HG03280 (cell line): ENCODE data around the gene CPLX1.
"Not testable (repeated sequence)": the region's sequence is repeated elsewhere in the genome, so short reads cannot be mapped to it uniquely, and the experiment has no call there.

Source experiments
- ATAC-seq: cut with Tn5 transposase; IDR thresholded peaks from one replicate; pipeline ENCODE4 v1.9.1; 2021; ENCODE audit warnings: mild to moderate bottlenecking, moderate library complexity; ENCODE audit not compliant: unreplicated experiment

CPLX1 gene

DNA sequence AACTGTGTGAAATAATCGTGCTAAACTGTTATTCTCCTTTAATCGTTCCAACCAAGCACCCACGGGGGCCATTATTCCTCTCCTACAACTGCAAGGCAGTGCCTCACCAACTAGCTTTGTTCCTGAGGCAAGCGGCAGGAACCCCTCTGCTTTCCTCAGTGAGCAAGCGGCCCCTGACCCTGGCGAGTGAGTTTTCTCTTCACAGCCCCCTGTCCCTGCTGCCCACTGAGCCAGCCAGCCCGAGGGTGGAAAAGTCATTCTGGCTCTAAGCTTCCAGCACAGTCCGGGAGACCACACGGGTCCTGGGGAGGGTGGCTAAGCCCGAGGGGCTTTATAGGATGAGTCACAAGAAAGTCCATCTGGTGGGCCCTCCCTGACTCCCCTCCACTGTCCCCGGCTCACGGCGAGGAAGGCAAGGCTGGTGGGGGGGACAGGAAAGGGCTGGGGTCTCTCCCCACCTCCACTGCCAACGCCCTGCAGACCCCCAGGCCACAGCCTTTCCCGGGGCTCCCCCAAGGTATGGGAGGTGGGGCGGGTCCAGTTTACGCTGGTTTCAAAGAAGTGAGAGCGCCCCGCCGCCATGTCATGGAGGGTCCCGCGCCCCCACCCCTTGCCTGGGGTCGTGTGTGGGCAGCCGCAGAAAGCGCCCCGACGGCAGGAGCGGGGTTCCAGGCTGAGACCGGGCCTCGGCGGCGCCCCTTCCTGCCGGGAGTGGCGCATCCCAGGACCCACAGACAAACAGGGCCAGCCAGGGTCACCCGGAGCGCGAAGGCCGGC lies 45.0 kb downstream of the CPLX1 start:
- no peak for ATAC-seq

DNA sequence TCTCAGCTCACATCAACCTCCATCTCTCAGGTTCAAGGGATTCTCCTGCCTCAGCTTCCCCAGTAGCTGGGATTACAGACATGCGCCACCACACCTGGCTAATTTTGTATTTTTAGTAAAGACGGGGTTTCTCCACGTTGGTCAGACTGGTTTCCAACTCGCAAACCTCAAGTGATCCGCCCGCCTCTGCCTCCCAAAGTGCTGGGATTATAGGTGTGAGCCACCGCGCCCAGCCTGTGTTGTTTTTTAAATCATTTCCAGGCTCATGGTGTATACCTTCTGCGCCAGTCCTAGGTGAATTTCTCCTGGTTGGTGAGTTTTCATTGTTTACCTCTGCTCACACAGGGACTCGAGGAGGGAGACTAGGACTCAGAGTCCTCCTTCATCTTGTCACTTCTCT lies 45.7 kb downstream of the CPLX1 start:
- not testable (repeated sequence) for ATAC-seq

DNA sequence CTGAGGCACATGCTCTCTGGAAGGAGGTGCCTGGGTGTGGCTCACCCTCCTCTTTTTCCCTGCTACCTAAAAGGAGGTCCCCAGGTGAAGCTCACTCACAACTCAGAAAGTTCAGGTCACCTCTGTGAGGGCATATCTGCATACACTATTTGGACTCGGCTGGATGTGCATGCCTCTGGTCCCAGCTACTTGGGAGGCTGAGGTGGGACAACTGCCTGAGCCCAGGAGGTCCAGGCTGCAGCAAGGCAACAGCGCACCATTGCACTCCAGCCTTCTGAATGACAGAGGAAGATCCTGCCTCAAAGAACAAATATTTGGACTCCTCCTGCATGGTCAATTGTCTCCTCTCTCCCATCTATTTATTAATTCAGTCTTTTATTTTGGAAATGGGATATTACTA lies 46.4 kb downstream of the CPLX1 start:
- no peak for ATAC-seq

DNA sequence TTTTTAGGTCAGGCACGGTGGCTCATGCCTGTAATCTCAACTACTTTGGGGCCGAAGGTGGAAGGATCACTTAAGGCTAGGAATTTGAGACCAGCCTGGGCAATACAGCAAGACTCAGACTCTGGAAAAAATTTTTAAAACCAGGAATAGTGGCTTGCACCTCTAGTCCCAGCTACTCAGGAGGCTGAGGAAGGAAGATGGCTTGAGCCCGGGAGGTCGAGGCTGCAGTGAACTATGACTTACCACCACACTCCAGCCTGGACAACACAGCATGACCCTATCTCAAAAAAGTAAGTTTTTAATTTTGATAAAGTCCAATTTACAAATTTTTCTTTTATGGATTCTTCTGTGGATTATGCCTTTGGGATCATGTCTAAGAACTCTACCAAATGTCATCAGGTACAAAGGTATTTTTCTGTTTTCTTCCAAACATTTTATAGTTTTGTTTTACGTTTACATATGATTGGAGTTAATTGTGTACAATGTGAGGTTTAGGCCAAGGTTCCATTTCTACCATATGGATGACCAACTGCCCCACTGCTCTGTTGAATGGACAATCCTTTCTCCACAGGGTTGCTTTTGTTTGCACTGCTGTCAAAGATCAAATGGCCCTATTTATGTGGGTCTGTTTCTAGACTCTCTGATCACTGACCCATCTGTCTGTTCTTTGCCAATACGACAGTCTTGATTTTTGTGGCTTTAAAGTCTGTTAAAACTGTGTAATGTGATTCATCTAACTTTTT lies 48.2 kb downstream of the CPLX1 start:
- ATAC-seq: no peak

DNA sequence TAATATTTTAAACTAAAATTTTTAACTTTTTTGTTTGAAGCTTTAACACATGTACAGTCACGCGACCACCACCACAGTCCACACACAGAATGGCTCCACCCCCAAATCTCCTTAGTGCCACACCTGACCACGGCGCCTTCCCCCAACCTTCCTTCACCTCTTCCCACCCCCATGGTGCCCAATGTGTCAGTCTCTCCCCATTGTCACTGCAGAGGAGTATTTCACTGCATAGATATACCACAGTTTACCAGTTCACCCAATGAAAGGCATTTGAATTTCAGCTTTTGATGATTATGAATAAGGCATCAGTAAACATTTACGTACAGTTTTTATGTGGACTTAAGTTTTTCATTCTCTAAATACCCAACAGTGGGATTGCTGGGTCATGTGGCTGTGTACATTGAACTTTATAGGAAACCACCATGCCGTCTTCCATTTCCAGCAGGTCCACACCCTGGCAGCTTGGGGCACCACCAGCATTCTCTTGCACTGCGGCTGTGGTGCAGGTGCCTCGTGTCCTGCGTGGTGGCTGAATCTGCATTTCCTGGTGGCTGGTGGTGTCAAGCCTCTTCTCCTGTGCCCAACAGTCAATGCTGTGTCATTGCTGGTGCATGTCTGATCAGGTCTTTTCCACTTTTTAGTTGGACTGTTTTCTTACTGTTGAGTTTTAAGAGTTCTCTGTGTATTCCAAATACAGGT lies 49.0 kb downstream of the CPLX1 start:
- ATAC-seq: no peak

DNA sequence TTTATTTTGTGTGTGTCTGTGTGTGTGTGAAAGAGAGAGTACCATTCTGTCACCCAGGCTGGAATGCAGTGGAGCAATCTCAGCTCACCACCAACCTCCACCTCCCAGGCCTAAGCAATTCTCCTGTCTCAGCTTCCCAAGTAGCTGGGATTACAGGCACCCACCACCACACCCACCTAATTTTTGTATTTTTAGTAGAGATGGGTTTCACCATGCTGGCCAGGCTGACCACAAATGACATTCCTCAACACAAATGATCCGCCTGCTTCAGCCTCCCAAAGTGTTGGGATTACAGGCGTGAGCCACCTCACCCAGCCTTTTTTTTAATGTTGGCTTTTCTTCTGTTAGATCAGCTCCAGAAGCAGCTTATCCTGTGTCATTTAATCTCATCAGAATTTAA lies 50.4 kb downstream of the CPLX1 start:
- ATAC-seq: not testable (repeated sequence)

DNA sequence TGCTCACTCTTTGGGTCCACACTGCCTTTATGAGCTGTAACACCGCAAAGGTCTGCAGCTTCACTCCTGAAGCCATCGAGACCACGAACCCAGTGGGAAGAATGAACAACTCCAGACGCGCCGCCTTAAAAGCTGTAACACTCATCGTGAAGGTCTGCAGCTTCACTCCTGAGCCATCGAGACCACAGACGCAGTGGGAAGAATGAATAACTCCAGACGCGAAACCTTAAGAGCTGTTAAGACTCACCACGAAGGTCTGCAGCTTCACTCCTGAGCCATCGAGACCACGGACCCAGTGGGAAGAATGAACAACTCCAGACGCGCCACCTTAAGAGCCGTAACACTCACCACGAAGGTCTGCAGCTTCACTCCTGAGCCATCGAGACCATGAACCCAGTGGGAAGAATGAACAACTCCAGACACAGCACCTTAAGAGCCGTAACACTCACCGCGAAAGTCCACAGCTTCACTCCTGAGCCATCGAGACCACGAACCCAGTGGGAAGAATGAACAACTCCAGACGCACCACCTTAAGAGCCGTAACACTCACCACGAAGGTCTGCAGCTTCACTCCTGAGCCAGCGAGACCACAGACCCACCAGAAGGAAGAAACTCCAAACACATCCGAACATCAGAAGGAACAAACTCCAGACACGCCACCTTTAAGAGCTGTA lies 51.4 kb downstream of the CPLX1 start:
- ATAC-seq: not testable (repeated sequence)

DNA sequence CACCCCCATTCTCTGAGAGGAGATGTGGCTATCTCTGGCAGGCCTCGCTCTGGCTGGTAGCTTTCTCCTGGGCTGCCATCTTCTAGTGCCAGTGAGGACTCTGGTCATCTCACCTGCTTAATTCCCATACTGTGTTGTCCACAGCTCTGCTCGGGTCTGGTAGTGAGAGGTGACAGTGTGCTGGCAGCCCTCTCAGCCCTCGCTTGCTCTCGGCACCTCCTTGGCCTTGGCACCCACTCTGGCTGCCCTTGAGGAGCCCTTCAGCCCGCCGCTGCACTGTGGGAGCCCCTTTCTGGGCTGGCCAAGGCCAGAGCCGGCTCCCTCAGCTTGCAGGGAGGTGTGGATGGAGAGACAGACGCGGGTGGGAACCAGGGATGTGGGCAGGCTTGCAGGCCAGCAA lies 52.7 kb downstream of the CPLX1 start:
- no peak for ATAC-seq

DNA sequence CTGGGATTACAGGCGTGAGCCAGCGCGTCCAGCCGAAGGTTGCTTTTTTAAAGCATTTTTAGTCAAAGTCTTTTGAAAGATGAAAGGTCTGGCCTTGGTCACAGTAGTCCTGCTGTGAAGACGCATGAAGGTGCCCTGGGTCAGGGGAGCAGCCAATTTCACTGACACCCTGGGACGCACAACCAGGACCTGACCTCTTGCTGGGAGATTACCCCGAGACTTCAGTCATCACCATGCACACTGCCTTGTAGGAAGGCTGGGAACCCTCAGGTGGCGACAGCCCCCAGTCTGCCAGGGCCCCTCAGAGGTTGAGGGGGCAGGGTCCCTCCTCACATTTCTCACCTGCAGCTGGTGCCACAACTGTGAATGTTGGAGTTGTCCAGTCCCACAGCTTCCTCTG lies 53.2 kb downstream of the CPLX1 start:
- no peak for ATAC-seq

DNA sequence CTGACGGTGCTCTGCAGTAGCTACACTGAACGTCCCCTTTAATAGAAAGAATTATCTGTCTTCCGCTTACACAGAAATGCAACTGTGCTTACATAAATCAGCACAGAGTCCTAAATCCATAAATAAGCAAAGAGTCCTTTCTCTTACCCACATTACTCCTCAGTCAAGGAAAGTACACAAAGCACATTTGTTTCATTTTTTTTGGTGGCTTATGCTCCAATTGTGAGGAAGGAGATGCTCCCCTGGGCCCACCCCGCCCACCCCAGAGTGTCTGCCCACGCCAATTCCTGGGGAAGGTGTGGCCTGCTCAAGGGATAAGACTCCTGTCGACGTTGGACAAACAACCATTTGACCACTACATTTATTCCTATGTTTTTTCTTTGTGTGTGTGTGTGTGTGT lies 53.8 kb downstream of the CPLX1 start:
- ATAC-seq: no peak

DNA sequence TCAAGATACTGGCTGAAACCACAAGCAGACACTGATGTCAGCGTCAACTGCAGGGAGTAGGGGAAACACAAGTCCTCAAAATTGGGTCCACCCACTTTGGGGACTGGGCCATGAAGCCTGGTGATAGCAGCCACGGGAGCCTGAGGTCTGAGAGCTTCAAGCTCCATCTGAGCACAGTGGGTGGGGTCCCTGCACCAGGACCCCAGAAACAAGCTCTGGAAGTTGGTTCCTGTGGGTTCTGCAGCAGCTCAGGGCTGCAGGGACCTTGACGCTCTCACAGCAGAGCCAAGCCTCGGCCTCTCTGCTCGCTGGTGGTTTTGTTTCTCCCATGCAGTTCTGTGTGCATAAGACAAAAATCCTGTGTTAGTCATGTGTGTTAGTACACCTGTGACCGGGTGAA lies 54.5 kb downstream of the CPLX1 start:
- no peak for ATAC-seq

DNA sequence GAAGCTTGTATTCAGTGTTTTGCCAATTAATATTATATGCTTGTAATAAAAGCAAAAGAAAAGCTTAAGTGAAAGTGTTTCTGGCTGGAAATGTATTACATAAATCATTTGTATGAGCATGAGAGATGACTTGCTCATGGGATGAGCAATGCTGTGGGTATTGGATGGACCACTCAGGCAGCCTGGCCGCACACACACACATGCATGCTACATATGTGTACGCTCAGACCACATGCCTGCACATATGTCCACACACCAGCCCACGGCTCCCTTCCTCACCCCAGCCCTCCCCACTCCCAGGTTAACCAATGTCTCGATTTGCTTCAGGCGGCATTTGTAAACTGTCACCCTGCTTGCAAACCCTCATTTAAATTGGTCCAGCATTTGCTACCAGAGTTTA lies 55.9 kb downstream of the CPLX1 start:
- ATAC-seq: no peak

DNA sequence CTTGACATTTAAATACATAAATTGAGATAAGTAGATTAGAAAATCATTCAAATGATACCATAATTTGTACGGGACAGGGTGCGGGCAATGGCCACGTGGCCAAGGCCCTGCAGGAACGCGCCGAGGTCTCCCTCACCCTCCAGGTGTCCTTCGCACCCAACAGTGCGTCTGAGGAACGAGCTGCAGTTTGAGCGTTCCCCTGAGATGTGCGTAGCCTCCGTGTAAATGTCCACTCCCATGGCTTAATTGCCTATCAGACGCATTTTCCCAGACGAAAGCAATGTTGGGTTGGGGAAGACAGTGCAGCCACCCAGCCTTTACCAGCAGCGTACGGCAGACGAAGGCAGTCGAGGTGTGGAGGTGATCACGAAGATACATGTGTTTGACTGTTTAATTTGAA lies 56.4 kb downstream of the CPLX1 start:
- no peak for ATAC-seq

DNA sequence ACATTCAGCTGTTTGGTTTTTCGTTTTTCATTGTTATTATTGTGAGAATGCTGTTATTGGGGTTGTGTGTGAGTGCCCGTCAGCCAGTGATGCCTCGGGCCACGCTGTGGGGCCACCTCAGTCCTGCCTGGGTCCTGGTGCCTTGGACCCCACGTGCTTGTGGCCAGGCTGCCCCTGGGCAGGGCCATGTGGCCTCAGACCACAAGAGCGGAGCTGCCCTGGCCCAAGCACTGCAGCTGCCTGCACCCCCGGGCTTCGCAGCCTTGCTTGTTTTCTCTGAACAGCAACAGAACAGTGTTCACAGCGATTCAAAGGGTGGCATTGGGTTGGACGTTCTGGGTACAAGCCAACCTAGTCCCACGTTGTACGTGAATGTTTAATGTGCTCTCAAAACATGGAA lies 56.9 kb downstream of the CPLX1 start:
- no peak for ATAC-seq

DNA sequence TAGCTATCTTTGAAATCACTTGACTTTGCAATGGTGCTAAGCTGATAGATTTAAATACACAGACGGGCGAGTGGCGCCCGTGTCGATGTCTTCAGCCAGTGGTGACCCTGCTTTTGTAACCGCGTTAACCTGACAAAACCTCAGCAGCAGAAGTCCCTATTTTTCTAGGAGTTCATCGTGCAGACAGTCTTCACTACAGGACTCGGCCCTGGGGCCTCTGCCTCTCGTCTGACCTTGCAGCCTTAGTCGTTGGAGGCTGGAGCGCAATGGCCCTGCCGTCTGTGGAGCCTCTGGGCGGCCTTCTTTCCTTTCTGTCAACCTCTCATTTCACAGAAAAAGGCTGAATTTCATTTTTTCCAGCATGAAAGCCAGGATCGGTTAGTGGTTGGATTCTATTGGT lies 57.9 kb downstream of the CPLX1 start:
- ATAC-seq: no peak

DNA sequence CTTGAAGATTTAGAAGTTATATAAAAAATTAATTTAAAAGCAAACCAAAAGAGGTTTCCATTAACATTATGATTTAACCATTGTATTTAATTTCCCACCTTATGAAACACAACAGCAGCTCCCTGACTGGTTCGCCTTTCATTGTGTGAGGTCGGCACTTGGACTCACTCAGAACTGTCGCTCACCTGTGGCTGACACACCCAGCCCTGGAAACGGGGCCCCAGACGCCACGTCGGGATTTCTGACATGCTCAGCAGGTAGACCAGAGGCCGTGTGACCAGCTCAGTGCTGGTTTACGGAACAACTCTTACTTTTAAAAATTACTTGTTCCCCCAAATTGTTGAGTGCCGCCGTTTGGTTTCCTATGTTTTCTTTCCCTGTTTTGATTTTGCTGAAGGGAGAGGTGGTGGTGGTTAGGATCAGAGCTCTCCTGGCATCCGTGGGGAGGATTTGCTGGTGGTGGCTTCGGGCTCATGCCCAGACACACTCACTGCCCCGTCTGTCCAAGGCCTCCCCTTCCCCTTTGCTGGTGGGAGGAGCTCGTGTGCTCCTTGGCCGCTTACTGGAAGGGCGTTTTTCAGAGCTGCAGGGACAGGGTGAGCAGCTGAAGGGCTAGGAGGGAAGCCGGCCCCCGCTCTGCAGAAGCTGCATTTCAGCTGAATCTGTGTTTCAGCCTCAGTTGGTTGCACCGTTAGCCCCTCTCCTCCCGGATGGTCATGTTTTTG lies 59.2 kb downstream of the CPLX1 start:
- no peak for ATAC-seq

DNA sequence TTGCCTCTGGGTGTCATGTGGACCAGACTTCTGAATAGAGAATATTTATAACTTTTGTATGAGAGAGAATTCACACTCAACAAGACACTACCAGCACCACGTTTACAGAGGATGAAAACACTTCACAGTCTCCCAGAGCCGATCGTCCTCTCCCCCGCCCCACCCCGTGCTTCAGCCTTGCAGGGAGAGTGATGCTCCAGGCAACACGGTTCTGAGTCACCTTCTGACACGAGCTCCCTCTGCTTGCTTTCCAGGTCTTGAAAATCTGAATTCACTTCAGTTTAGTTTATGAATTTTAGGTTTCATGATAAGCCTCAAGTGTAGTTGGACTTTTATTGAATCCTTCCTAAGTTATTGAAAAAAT lies 59.8 kb downstream of the CPLX1 start:
- no peak for ATAC-seq

DNA sequence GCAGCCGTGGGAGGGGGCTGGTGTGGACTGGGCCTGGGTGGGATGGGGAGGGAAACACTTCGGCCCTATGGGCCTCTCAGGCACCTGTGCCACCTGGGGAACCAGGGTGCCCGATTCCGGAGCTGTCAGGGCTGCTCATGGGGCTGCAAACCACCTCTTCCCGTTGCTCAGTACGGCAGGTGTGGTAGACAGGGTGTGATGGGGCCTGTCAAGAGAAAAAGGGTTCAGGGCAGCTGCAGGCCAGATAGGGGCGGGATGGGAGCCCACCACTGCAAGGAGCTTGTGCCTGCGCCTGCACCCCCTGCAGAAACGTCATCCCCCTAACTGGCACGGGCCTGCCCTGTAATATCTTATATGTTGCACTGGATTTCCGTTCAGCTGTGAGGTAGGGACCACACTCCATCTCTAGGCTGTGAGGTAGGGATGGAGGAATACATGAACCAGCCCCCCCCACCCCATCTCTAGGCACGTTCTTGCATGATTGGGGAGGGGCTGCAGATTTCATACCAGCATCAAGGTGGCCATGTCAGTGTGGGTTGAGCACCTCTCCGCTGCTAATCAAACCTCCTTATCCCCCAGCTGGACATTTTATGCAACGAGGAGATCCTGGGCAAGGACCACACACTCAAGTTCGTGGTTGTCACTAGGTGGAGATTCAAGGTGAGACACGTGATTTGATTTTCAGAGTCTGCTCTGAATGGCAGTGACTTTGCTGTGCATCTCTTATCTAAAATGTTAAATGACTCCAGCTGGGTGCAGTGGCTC lies 61.3 kb downstream of the CPLX1 start:
- ATAC-seq: no peak

DNA sequence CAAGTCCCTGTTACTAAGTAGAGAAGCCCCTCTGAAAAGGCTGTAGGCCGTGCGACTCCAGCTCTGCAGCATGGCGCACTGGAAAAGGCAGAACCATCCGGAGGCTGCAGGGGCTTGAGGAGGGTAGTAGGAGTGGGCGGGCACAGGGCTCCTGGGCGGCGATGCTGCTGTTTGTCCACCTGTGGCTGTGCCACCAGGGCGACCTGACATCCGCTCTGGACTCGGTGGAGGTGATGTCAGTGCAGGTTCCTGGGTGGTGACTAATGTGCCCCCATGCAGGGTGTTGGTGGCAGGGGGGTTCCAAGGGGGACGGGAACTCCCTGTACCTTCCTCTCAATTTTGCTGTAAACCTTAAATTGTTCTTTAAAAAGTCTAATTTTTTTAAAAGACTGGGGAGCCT lies 62.0 kb downstream of the CPLX1 start:
- ATAC-seq: no peak

DNA sequence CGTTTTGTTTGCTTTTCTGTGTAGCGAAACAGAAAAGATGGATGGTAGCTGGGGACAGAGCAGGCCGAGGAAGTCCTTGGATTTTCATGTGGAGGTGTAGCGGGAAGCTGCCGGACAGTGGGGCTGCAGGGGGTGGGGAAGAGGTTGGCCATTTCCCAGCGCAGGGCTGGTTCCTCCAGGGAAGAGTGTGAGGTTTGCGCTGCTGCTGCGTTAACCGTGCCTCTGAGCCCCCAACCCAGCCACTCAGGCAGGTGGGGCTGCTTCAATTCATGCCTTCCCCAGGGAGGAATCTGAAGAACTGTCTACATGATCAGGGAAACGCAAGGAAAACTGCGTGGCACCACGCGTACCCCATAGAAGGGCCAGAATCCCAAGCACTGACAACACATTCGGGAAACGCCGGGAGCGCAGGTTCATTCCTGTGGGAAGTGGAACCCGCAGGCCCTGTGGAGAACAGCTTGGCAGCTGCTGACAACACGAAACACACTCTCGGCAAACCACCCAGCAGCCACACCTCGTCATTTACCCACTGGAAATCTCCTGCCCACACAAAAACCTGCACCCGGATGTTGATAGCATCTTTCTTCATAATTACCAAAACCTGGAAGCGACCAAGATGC lies 62.6 kb downstream of the CPLX1 start:
- no peak for ATAC-seq
